ENCODE data around the gene RGP1. TPM values are rescaled to one million over a fixed set of nuclear protein-coding genes. Genes with fewer than 3 reads are reported as not detected.

Gene RGP1
- total and polyA plus RNA-seq, 9 of the 15 experiments (the other 6 are each of a cell fraction or from before 2014, with no cell fraction given), result 0.42 to 13.8 (median 6.7) TPM

DNA sequence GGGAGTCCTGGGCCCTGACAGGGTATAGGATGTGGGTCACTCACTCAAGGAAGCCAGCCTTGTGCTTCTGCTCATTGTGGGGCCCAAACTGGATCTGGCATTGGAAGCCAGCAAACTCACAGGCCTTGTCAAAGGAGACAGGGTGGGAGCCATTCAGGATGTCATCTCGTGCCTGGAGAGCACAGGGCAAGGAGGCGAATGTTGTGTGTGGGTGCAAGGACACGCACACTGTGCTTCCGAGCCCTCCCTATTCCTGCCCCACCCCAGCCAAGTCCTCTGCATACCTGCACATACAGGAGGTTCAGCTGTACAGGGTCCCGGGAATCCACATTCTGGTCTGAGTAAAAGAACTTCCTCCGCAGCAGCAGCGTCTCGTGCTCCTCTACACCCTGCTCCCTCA lies 25.2 kb upstream of the RGP1 start:
- 95% methylated on average over 7 of the region's 8 CpGs for WGBS (ENCODE audit: insufficient coverage, low coverage, missing lambda C conversion rate)

More for the DNA sequence above, 25.2 kb upstream of the RGP1 start:
- H3K36me3 ChIP-seq (ENCODE audit: control insufficient read depth, insufficient read depth, low read length), result peaks cover 90% of the 10 kb centered on the region
- ATAC-seq, result no peak
- no peak overlapping the region for H3K4me3 ChIP-seq
- in situ Hi-C loops (cut with MboI), result no loop called here
- TF ChIP-seq POLR2G (IDR thresholded peaks at IDR 0.05; ENCODE audit: low read depth, low read length), result 0 out of 2 replicates have a peak, but pooled peaks have one; percentile 13
- TF ChIP-seq, protein P1, sequence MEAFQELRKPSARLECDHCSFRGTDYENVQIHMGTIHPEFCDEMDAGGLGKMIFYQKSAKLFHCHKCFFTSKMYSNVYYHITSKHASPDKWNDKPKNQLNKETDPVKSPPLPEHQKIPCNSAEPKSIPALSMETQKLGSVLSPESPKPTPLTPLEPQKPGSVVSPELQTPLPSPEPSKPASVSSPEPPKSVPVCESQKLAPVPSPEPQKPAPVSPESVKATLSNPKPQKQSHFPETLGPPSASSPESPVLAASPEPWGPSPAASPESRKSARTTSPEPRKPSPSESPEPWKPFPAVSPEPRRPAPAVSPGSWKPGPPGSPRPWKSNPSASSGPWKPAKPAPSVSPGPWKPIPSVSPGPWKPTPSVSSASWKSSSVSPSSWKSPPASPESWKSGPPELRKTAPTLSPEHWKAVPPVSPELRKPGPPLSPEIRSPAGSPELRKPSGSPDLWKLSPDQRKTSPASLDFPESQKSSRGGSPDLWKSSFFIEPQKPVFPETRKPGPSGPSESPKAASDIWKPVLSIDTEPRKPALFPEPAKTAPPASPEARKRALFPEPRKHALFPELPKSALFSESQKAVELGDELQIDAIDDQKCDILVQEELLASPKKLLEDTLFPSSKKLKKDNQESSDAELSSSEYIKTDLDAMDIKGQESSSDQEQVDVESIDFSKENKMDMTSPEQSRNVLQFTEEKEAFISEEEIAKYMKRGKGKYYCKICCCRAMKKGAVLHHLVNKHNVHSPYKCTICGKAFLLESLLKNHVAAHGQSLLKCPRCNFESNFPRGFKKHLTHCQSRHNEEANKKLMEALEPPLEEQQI (IDR thresholded peaks at IDR 0.05), result no peak
- no peak for FAIRE-seq
- no peaks in the 10 kb centered on the region for H3K9me3 ChIP-seq (replicated peaks; ENCODE audit: control insufficient read depth, insufficient read depth, low read depth, low read length)
- H3K27me3 ChIP-seq (ENCODE audit: control insufficient read depth in 2 of 2, insufficient read depth in 2 of 2, low read length in 2 of 2), result no peaks in the 10 kb centered on the region
- BruUV-seq (replicated peaks), result no TSS peak
- 0 out of 4 replicates have a peak overlapping the region, but pooled peaks of 1 of the 2 experiments have one; percentile 39 for H3K9ac ChIP-seq (ENCODE audit: insufficient read depth in 1 of 2, low read depth in 2 of 2, low read length in 2 of 2)
- peaks cover 14 to 28% of the 10 kb centered on the region in 2 experiments; a peak in 4 of 5 replicates for H3K4me1 ChIP-seq (replicated peaks in 1 of 2; ENCODE audit: control insufficient read depth in 2 of 2, insufficient read depth in 2 of 2, low read length in 2 of 2)
- H3K27ac ChIP-seq (ENCODE audit: extremely low read depth, low read depth, low read length), result no peak overlapping the region; the same call in 2 of the 3 replicates
- intact Hi-C loops (cut with micrococcal nuclease), result no loop called here
- peaks cover 38% of the 10 kb centered on the region for H3K79me2 ChIP-seq (ENCODE audit: control insufficient read depth, insufficient read depth, low read length)
- H3K4me2 ChIP-seq (ENCODE audit: insufficient read depth, low read length), result no peak overlapping the region
- H4K20me1 ChIP-seq (replicated peaks; ENCODE audit: control insufficient read depth, insufficient read depth, low read length), result peaks cover 3% of the 10 kb centered on the region; the same call in 1 of the 2 replicates
- ChIA-PET POLR2A (interaction anchor here (0.6 to 1.0 kb wide), 3 partner anchors 18 to 122 kb away, joined by 3 read pairs; no protein-coding TSS in a partner anchor), CTCF (ENCODE audit: low intra/inter-chr PET ratio) (no interaction called here)
- H2AFZ ChIP-seq (ENCODE audit: low read depth, low read length), result no peak overlapping the region
- H3K9me1 ChIP-seq (ENCODE audit: control insufficient read depth, insufficient read depth, low read length), result peaks cover 8% of the 10 kb centered on the region
- no peak for DNase-seq (ENCODE audit: extremely low read depth in 1 of 4, low spot score in 3 of 4)
